Skin of body (tissue), 3 donors: ENCODE data around the gene CFP. TPM values are rescaled to one million over a fixed set of nuclear protein-coding genes. Genes with fewer than 3 reads are reported as not detected.
A peak's percentile ranks its signal among the peaks of the same experiment; 100 is the strongest.

Experiments
- DNase-seq: peaks from one replicate; lab custom pipeline; 2025; lab: John Stamatoyannopoulos, UW
- small RNA-seq: library from RNA; depleted of rRNA; stranded (forward); fragments of <200 nt; gene quantifications from one replicate; pipeline ENCODE3, GENCODE V24; 2014; ENCODE audit warnings: low replicate concordance
- total RNA-seq: library from RNA; depleted of rRNA; stranded (reverse); fragments of >200 nt; gene quantifications from one replicate; pipeline ENCODE4 v1.2.3, GENCODE V29; 2014

Gene CFP
- total RNA-seq, 1 donor from 2014 or later, result 2.5 TPM

DNA sequence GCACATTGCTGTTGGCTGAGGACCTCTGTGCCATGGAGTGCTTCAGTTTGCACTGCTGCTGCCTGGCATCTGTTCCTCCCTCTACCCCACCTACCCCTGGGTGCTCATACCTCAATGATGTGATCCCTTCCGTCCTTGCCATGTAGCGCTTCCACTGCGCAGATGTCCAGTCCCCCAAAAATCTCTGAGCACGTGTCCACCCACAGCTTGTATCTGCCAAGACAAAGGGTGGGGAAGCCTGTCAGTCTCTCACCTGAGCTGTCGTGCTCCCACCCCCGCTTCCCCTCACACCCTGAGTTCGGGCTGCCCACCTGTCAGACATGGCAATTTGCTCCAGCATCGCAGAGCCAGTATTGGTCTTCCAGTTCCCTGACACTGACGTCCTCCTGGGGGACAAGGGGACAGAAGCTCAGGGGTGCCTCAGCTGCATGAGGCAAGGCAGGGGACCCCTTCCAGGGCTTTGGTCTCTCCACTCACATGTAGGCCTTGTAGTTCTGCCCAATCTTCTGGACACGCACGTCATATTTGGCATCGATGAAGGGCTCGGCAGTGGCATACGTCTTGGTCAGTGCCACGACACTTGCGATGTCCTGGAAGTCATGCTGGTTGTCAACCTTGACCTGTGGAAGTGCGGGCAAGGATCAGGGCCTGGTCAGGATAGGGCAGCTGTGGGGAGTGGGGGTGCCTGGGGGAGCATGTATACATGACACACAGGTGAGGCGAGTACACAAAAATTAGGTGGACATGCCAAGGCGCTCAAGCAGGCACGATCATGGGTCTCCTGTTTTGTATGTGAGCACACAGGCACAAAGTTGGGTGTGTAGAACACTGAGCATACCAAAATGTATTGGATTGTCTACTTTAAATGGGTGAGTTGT is 53.5 kb downstream of the CFP start:
- DNase-seq, result no peak

DNA sequence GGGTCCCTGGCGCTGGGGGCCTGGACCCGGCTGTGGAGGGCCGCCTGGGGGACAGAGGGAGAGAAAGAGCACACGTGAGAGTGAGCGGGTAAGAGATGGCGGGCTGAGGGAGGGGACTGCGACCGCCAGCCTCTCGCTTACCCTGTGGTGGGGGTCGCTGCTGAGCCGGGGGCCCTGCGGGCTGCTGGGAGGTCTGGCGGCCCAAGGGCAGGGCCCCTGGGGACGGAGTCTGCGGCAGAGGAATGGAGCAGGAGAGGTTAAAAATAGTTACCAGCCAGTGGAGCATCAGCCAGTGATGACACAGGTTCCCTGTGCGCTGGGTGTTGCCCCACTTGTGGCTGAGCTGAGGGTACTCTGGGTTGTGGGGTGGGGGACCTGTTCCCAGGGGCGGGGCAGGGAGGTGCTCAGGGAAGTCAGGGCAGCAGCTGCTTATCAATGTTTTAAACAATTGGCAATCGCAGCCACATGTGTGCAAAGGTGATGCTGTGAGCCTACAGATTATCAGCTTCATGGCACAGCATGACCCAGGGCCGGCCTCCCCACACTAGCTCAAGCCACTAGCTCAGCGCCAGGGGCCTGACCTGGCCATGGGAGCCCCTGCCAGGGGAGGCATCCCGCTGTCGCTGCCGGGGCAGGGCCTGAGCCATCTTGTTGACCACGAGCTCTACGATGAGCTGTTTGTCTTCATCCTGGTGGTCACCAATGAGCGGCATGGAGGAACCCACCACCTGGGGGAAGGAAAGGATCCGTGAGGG is 55.0 kb downstream of the CFP start:
- no peak for DNase-seq

DNA sequence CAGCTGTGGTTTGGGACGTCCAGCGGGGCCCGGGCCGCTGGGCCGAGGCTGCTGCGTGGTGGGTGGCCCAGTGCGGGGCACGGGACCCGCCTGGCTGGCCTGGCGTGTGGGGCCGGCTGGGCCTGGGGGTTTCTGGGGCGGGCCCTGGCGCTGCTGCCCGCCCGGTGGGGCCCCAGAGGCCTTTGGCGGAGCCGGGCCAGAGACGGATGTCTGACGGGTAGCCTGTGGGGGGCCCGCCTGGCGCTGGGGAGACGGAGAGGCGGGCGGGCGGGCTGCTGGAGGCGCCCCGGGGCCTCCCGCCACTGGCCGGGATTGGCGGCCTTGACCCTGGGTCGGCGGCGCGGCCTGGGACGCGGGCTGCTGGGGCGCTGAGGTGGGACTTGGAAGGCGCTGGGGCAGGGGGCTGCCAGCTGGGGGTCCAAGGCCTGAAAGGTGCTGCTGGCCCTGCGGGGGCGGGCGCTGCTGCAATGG is 55.6 kb downstream of the CFP start:
- no peak for DNase-seq

DNA sequence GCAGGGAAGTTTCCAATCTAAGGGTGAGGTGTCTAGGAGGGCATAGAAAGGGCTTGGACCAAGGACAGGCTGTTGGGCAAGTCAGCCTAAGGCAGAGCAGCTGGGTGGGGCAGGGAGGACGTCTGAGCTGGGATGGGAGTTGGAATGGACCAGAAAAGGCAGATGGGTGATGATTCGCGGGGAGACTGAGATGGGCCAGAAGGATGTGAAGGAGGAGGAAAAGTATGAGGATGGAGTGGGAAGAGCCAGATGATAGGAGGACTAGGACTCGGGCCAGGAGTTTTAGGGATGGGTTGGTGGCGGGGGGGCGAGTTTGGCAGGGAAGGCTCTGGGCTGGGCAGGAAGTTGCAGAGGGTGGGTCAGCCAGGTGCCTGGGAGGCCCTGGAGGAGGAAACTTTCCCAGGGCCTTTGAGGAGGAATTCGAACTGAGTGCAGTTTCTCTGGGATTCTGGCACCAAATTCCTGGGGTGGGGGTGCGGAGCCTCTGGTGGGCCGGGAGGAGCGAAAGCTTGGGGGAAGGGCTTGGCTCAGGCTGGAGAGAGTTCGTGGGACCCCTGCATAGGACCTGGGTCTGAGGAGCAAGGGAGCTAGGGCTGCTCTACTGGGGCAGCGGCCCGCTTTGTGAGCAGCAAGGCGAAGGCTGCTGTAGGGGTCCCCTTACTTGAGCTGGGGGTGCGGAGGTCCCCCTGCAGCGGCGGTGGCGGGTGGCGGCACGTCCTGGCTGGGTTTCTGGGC is 56.2 kb downstream of the CFP start:
- DNase-seq, result peak; percentile 82

Small RNA genes lying within 50 kb of the gene (small RNA-seq; reads per million reads assigned to genes)
- not detected for gene MIR4769

Other genes with a start within 250 kb of the CFP start
- 8.1 TPM for gene ZNF41, start 146.7 kb downstream of the CFP start, total RNA-seq
- gene ARAF, start 68.7 kb downstream of the CFP start, total RNA-seq, result 11.9 TPM
- 51.4 TPM for gene TIMP1, start 47.5 kb downstream of the CFP start, total RNA-seq
- gene SYN1, start 10.1 kb downstream of the CFP start, total RNA-seq, result 0.30 TPM
- gene ELK1, start 20.6 kb upstream of the CFP start, total RNA-seq, result 8.2 TPM
- 75.8 TPM for gene UXT, start 29.2 kb upstream of the CFP start, total RNA-seq
- gene ZNF81, start 207.0 kb upstream of the CFP start, total RNA-seq, result 5.2 TPM